Neural crest cell (in vitro differentiated cells): ENCODE data around the gene SP3. TPM values are rescaled to one million over a fixed set of nuclear protein-coding genes. Genes with fewer than 3 reads are reported as not detected.

Source experiments
- DNase-seq: peaks from one replicate; pipeline ENCODE4 v3.0.0; 2021; ENCODE audit warnings: low read depth, mixed read lengths, low spot score
- H3K27ac Mint-ChIP-seq: one replicate; pipeline ENCODE4 v1.8.0; 2021; ENCODE audit warnings: mild to moderate bottlenecking, mixed read lengths; ENCODE audit not compliant: unreplicated experiment
- H3K27me3 Mint-ChIP-seq: 2 replicates; pipeline ENCODE4 v1.8.0; 2021; ENCODE audit warnings: low read depth, mild to moderate bottlenecking, mixed read lengths
- H3K36me3 Mint-ChIP-seq: 2 replicates; pipeline ENCODE4 v1.8.0; 2021; ENCODE audit warnings: low read depth, mild to moderate bottlenecking, mixed read lengths
- H3K4me1 Mint-ChIP-seq: 2 replicates; pipeline ENCODE4 v1.8.0; 2021; ENCODE audit warnings: mixed read lengths
- H3K4me3 Mint-ChIP-seq: one replicate; pipeline ENCODE4 v1.8.0; 2021; ENCODE audit warnings: mild to moderate bottlenecking, mixed read lengths
- H3K9me3 Mint-ChIP-seq: 2 replicates; pipeline ENCODE4 v1.8.0; 2021; ENCODE audit warnings: mixed read lengths
- CTCF ChIP-seq: fragments of 200-600 bp; sonication (generic); conservative IDR thresholded peaks from 2 replicates; pipeline ENCODE4 v1.5.0; 2021; ENCODE audit warnings: antibody characterized with exemption, mild to moderate bottlenecking
- total RNA-seq: library from RNA; stranded (reverse); gene quantifications from 2 replicates; pipeline ENCODE4 v1.2.1, GENCODE V29; 2021

The SP3 gene
- total RNA-seq, 1 donor from 2014 or later, result 105 TPM

GRCh38 chr2:173966274-173967098 lies 1.3 kb upstream of the SP3 start:
- H3K4me1 Mint-ChIP-seq, result peaks cover 28% of the 10 kb centered on the region
- no peak for TF ChIP-seq CTCF
- H3K9me3 Mint-ChIP-seq, result no peaks in the 10 kb centered on the region
- peaks cover 14% of the 10 kb centered on the region for H3K36me3 Mint-ChIP-seq
- no peak for DNase-seq
- H3K4me3 Mint-ChIP-seq, result peak overlapping the region; percentile 100
- H3K27me3 Mint-ChIP-seq, result peaks cover 5% of the 10 kb centered on the region
- H3K27ac Mint-ChIP-seq, result peak overlapping the region; percentile 97

- peak overlapping the region; percentile 100 for H3K27ac Mint-ChIP-seq
- no peaks in the 10 kb centered on the region for H3K9me3 Mint-ChIP-seq
- no peak for TF ChIP-seq CTCF
- H3K4me3 Mint-ChIP-seq, result peak overlapping the region; percentile 100
- H3K36me3 Mint-ChIP-seq, result peaks cover 24% of the 10 kb centered on the region
- H3K27me3 Mint-ChIP-seq, result peaks cover 5% of the 10 kb centered on the region
- DNase-seq, result peak; percentile 82
- H3K4me1 Mint-ChIP-seq, result peaks cover 41% of the 10 kb centered on the region
Observed at GRCh38 chr2:173964565-173965371, 405 bp downstream of the SP3 start.

GRCh38 chr2:173963817-173964564 lies 1.2 kb downstream of the SP3 start:
- Mint-ChIP-seq H3K4me1 (peaks cover 48% of the 10 kb centered on the region), H3K36me3 (peaks cover 24% of the 10 kb centered on the region)
- TF ChIP-seq CTCF, result no peak

GRCh38 chr2:173963323-173963816 lies 1.8 kb downstream of the SP3 start:
- H3K9me3 Mint-ChIP-seq, result no peaks in the 10 kb centered on the region
- peak; percentile 46 for DNase-seq
- H3K4me1 Mint-ChIP-seq, result peaks cover 53% of the 10 kb centered on the region
- peak overlapping the region; percentile 99 for H3K27ac Mint-ChIP-seq
- TF ChIP-seq CTCF, result peak; percentile 65
- H3K4me3 Mint-ChIP-seq, result peak overlapping the region; percentile 100
- peaks cover 24% of the 10 kb centered on the region for H3K36me3 Mint-ChIP-seq
- H3K27me3 Mint-ChIP-seq, result peaks cover 5% of the 10 kb centered on the region

More at GRCh38 chr2:173963817-173964564, 1.2 kb downstream of the SP3 start:
- DNase-seq, result peak; percentile 81
- peak overlapping the region; percentile 100 for H3K4me3 Mint-ChIP-seq
- peaks cover 5% of the 10 kb centered on the region for H3K27me3 Mint-ChIP-seq
- H3K27ac Mint-ChIP-seq, result no peak overlapping the region
- H3K9me3 Mint-ChIP-seq, result no peaks in the 10 kb centered on the region

GRCh38 chr2:173962583-173963110 lies 2.5 kb downstream of the SP3 start:
- H3K27ac Mint-ChIP-seq, result peak overlapping the region; percentile 86
- H3K9me3 Mint-ChIP-seq, result no peaks in the 10 kb centered on the region
- peaks cover 24% of the 10 kb centered on the region for H3K36me3 Mint-ChIP-seq
- DNase-seq, result no peak
- H3K27me3 Mint-ChIP-seq, result peaks cover 5% of the 10 kb centered on the region
- peaks cover 56% of the 10 kb centered on the region for H3K4me1 Mint-ChIP-seq
- H3K4me3 Mint-ChIP-seq, result peak overlapping the region; percentile 100
- no peak for TF ChIP-seq CTCF
